Osteoblast (primary cell): ENCODE data around the gene ANKRD29. TPM values are rescaled to one million over a fixed set of nuclear protein-coding genes. Genes with fewer than 3 reads are reported as not detected.

ENCODE experiments used
- DNase-seq: peaks from one replicate; pipeline ENCODE4 v3.0.0; 2011; ENCODE audit warnings: low spot score, mixed read lengths; ENCODE audit not compliant: insufficient read length; ENCODE audit errors: missing footprints
- H2AFZ ChIP-seq: 2 replicates; pipeline ENCODE4 v1.6.0; 2011; ENCODE audit warnings: mild to moderate bottlenecking, low read length
- H3K27ac ChIP-seq: 2 replicates; pipeline ENCODE4 v1.5.1; 2011; ENCODE audit warnings: mild to moderate bottlenecking, low read depth, low read length, moderate library complexity
- H3K27me3 ChIP-seq: 2 replicates; pipeline ENCODE4 v1.6.0; 2012; ENCODE audit warnings: mild to moderate bottlenecking, control low read depth, inconsistent platforms, low read length, moderate library complexity; ENCODE audit not compliant: insufficient read depth
- H3K36me3 ChIP-seq: 2 replicates; pipeline ENCODE4 v1.5.1; 2011; ENCODE audit warnings: mild to moderate bottlenecking, low read length, control low read depth, moderate library complexity; ENCODE audit not compliant: insufficient read depth
- H3K4me1 ChIP-seq: 2 replicates; pipeline ENCODE4 v1.5.1; 2011; ENCODE audit warnings: mild to moderate bottlenecking, low read length, control low read depth, moderate library complexity; ENCODE audit not compliant: insufficient read depth
- H3K4me2 ChIP-seq: 2 replicates; pipeline ENCODE4 v1.6.0; 2011; ENCODE audit warnings: mild to moderate bottlenecking, low read length; ENCODE audit not compliant: insufficient read depth
- H3K4me3 ChIP-seq: fragments of 200-600 bp; sonication (generic); 3 replicates; pipeline ENCODE4 v1.5.1; 2012; ENCODE audit warnings: mild to moderate bottlenecking, low read length, inconsistent platforms; ENCODE audit not compliant: insufficient read depth
- H3K79me2 ChIP-seq: 2 replicates; pipeline ENCODE4 v1.6.0; 2012; ENCODE audit warnings: mild to moderate bottlenecking, low read length, control low read depth, inconsistent platforms; ENCODE audit not compliant: insufficient read depth
- H3K9me3 ChIP-seq: 2 replicates; pipeline ENCODE4 v1.5.1; 2011; ENCODE audit warnings: low read depth, low read length, control low read depth
- H4K20me1 ChIP-seq: 2 replicates; pipeline ENCODE4 v1.6.0; 2012; ENCODE audit warnings: mild to moderate bottlenecking, low read length, control low read depth; ENCODE audit not compliant: insufficient read depth
- CTCF ChIP-seq: IDR thresholded peaks from 2 replicates; pipeline ENCODE4 v1.5.1; 2011; ENCODE audit warnings: mild to moderate bottlenecking, low read depth, low read length, moderate library complexity; ENCODE audit errors: extremely low read depth
- total RNA-seq: library from RNA; depleted of rRNA; stranded (reverse); fragments of >200 nt; gene quantifications from 2 replicates; pipeline ENCODE4 v1.2.3, GENCODE V29; 2012

Gene ANKRD29
- total RNA-seq, 1 donor: 9.8 TPM

GRCh38 chr18:23650968-23651927 lies 11.5 kb downstream of the ANKRD29 start:
- no peaks in the 10 kb centered on the region for H4K20me1 ChIP-seq
- H3K4me2 ChIP-seq: no peak overlapping the region
- no peaks in the 10 kb centered on the region for H3K27me3 ChIP-seq
- no peak for TF ChIP-seq CTCF
- H3K27ac ChIP-seq: no peak overlapping the region
- H3K79me2 ChIP-seq: no peaks in the 10 kb centered on the region
- H3K4me1 ChIP-seq: peaks cover 15% of the 10 kb centered on the region
- H3K4me3 ChIP-seq: no peak overlapping the region
- no peaks in the 10 kb centered on the region for H3K36me3 ChIP-seq
- peak; percentile 94 for DNase-seq
- no peak overlapping the region for H2AFZ ChIP-seq
- no peaks in the 10 kb centered on the region for H3K9me3 ChIP-seq

- DNase-seq: no peak
- Histone ChIP-seq H3K79me2 (no peaks in the 10 kb centered on the region), H3K36me3 (no peaks in the 10 kb centered on the region), H3K9me3 (no peaks in the 10 kb centered on the region), H3K27ac (no peak overlapping the region), H3K4me1 (peaks cover 15% of the 10 kb centered on the region), H2AFZ (no peak overlapping the region), H3K4me2 (no peak overlapping the region), H3K4me3 (no peak overlapping the region), H4K20me1 (no peaks in the 10 kb centered on the region), H3K27me3 (no peaks in the 10 kb centered on the region)
- TF ChIP-seq CTCF: no peak
These were observed 13.6 kb downstream of the ANKRD29 start for GRCh38 chr18:23648940-23649607.

GRCh38 chr18:23648456-23648855 lies 14.3 kb downstream of the ANKRD29 start:
- H3K36me3 ChIP-seq: no peaks in the 10 kb centered on the region
- DNase-seq: no peak
- no peaks in the 10 kb centered on the region for H3K9me3 ChIP-seq
- no peak overlapping the region for H3K4me3 ChIP-seq
- H3K27ac ChIP-seq: no peak overlapping the region
- H3K4me2 ChIP-seq: no peak overlapping the region
- H3K4me1 ChIP-seq: peaks cover 15% of the 10 kb centered on the region
- H4K20me1 ChIP-seq: no peaks in the 10 kb centered on the region
- no peaks in the 10 kb centered on the region for H3K27me3 ChIP-seq
- TF ChIP-seq CTCF: no peak
- no peak overlapping the region for H2AFZ ChIP-seq
- no peaks in the 10 kb centered on the region for H3K79me2 ChIP-seq

GRCh38 chr18:23646282-23646681 lies 16.4 kb downstream of the ANKRD29 start:
- Histone ChIP-seq H3K27ac (no peak overlapping the region), H3K4me3 (no peak overlapping the region), H2AFZ (no peak overlapping the region), H4K20me1 (no peaks in the 10 kb centered on the region), H3K9me3 (no peaks in the 10 kb centered on the region), H3K4me2 (no peak overlapping the region), H3K36me3 (no peaks in the 10 kb centered on the region), H3K79me2 (no peaks in the 10 kb centered on the region), H3K27me3 (peaks cover 5% of the 10 kb centered on the region), H3K4me1 (peaks cover 8% of the 10 kb centered on the region)
- DNase-seq: no peak
- no peak for TF ChIP-seq CTCF
